Liver (tissue), 9 donors: ENCODE data around the gene NR1D1. TPM values are rescaled to one million over a fixed set of nuclear protein-coding genes. Genes with fewer than 3 reads are reported as not detected.

ENCODE experiments used
- DNase-seq: peaks from one replicate; pipeline ENCODE4 v3.0.0-alpha.2; 2017; ENCODE audit warnings: low spot score
- H3K27ac ChIP-seq, 2 donors: one replicate each; pipeline ENCODE4 v1.7.0; 2013; ENCODE audit warnings: inconsistent platforms in 2 of 2, low read length in 2 of 2, control low read depth in 1 of 2, low read depth in 1 of 2, mild to moderate bottlenecking in 1 of 2
- H3K27me3 ChIP-seq, 4 donors: one replicate each; pipeline versions ENCODE4 v1.6.1 to v1.7.0; 2013; ENCODE audit warnings: low read length in 3 of 4, inconsistent platforms in 1 of 4, mild to moderate bottlenecking in 1 of 4, moderate library complexity in 1 of 4; ENCODE audit not compliant: control insufficient read depth in 4 of 4, insufficient read depth in 4 of 4
- H3K36me3 ChIP-seq, 4 donors: one replicate each; pipeline versions ENCODE4 v1.6.1 to v1.7.0; 2013; ENCODE audit warnings: low read length in 3 of 4, mild to moderate bottlenecking in 3 of 4, low read depth in 1 of 4, moderate library complexity in 1 of 4; ENCODE audit not compliant: control insufficient read depth in 4 of 4, insufficient read depth in 3 of 4
- H3K4me1 ChIP-seq, 4 donors: one replicate each; pipeline versions ENCODE4 v1.6.1 to v1.7.0; 2013; ENCODE audit warnings: low read length in 3 of 4, mild to moderate bottlenecking in 3 of 4, moderate library complexity in 1 of 4; ENCODE audit not compliant: control insufficient read depth in 4 of 4, insufficient read depth in 4 of 4
- H3K4me3 ChIP-seq, 3 donors: one replicate each; pipeline versions ENCODE4 v1.6.1 to v1.7.0; 2013; ENCODE audit warnings: low read length in 3 of 3, control low read depth in 1 of 3, low read depth in 1 of 3, mild to moderate bottlenecking in 1 of 3
- H3K9ac ChIP-seq, 2 donors: one replicate each; pipeline ENCODE4 v1.7.0; 2013; ENCODE audit warnings: low read length in 2 of 2, mild to moderate bottlenecking in 2 of 2, moderate library complexity in 2 of 2, control low read depth in 1 of 2, low read depth in 1 of 2
- H3K9me3 ChIP-seq, 4 donors: one replicate each; pipeline versions ENCODE4 v1.6.1 to v1.7.0; 2013; ENCODE audit warnings: low read length in 3 of 4; ENCODE audit not compliant: control insufficient read depth in 4 of 4
- ATF3 ChIP-seq: IDR thresholded peaks from 2 replicates; pipeline ENCODE4 v1.6.1; 2016; ENCODE audit warnings: antibody characterized with exemption
- CTCF ChIP-seq: fragments of 150-350 bp; IDR thresholded peaks from 2 replicates; pipeline ENCODE4 v1.5.1; 2017; ENCODE audit warnings: improper control_type of control experiment, low read depth, low read length; ENCODE audit not compliant: missing input control
- EGR1 ChIP-seq, 2 donors: IDR thresholded peaks; 2 replicates each; pipeline ENCODE4 v1.6.1; 2016 to 2018; ENCODE audit warnings: antibody characterized with exemption in 2 of 2, low read depth in 2 of 2
- FOXA1 ChIP-seq: IDR thresholded peaks from 2 replicates; pipeline ENCODE4 v1.6.1; 2016; ENCODE audit warnings: antibody characterized with exemption
- FOXA2 ChIP-seq: IDR thresholded peaks from 2 replicates; pipeline ENCODE4 v1.6.1; 2016; ENCODE audit warnings: antibody characterized with exemption
- GABPA ChIP-seq, 2 donors: IDR thresholded peaks in 1 of 2; conservative IDR thresholded peaks in 1 of 2; 2 replicates each; pipeline ENCODE4 v1.6.1; 2016; ENCODE audit warnings: antibody characterized with exemption in 2 of 2, mild to moderate bottlenecking in 1 of 2, moderate library complexity in 1 of 2
- HNF4A ChIP-seq, 2 donors: conservative IDR thresholded peaks; 2 replicates each; pipeline ENCODE4 v1.6.1; 2016; ENCODE audit warnings: antibody characterized with exemption in 2 of 2, mild to moderate bottlenecking in 2 of 2
- HNF4G ChIP-seq: IDR thresholded peaks from 2 replicates; pipeline ENCODE4 v1.6.1; 2016; ENCODE audit warnings: antibody characterized with exemption
- JUND ChIP-seq, 2 donors: IDR thresholded peaks; 2 replicates each; pipeline ENCODE4 v1.6.1; 2016; ENCODE audit warnings: antibody characterized with exemption in 2 of 2
- MAX ChIP-seq: IDR thresholded peaks from 2 replicates; pipeline ENCODE4 v1.6.1; 2016; ENCODE audit warnings: antibody characterized with exemption
- NR2F2 ChIP-seq: IDR thresholded peaks from 2 replicates; pipeline ENCODE4 v1.6.1; 2016; ENCODE audit warnings: antibody characterized with exemption
- RAD21 ChIP-seq, 2 donors: IDR thresholded peaks; 2 replicates each; pipeline ENCODE4 v1.6.1; 2016; ENCODE audit warnings: antibody characterized with exemption in 2 of 2, mild to moderate bottlenecking in 2 of 2
- REST ChIP-seq: IDR thresholded peaks from 2 replicates; pipeline ENCODE4 v1.6.1; 2016; ENCODE audit warnings: antibody characterized with exemption, mild to moderate bottlenecking
- RXRA ChIP-seq, 2 donors: IDR thresholded peaks; 2 replicates each; pipeline ENCODE4 v1.6.1; 2017 to 2018; ENCODE audit warnings: antibody characterized with exemption in 2 of 2, mild to moderate bottlenecking in 1 of 2
- SP1 ChIP-seq: IDR thresholded peaks from 2 replicates; pipeline ENCODE4 v1.6.1; 2018; ENCODE audit warnings: antibody characterized with exemption, mild to moderate bottlenecking
- TAF1 ChIP-seq: conservative IDR thresholded peaks from 2 replicates; pipeline ENCODE4 v1.6.1; 2016; ENCODE audit warnings: antibody characterized with exemption, mild to moderate bottlenecking
- YY1 ChIP-seq: IDR thresholded peaks from 2 replicates; pipeline ENCODE4 v1.6.1; 2016; ENCODE audit warnings: antibody characterized with exemption, mild to moderate bottlenecking
- ZBTB33 ChIP-seq: IDR thresholded peaks from 2 replicates; pipeline ENCODE4 v1.6.1; 2016; ENCODE audit warnings: antibody characterized with exemption
- WGBS: extraction: QIAGEN DNeasy Blood & Tissue Kit; methylation state at CpG from one replicate; pipeline ENCODE4 v1.1.7; 2013; 5-methylcytosine and 5-hydroxymethylcytosine counted together
- polyA plus RNA-seq, 2 donors: library from polyadenylated mRNA; stranded (reverse) in 1 of 2; unstranded in 1 of 2; fragments of 200-250 nt in 1 of 2; fragments of >200 nt in 1 of 2; fragmentation: Nextera tagmentation in 1 of 2; extraction: Ambion mirVana in 1 of 2; gene quantifications; one replicate each; pipeline versions ENCODE4 v1.2.1 to v1.2.3, GENCODE V29; 2013 to 2015
- total RNA-seq, 2 donors: library from RNA; depleted of rRNA; stranded (reverse); fragments of >200 nt; gene quantifications; one replicate each; pipeline ENCODE4 v1.2.3, GENCODE V29; 2014
- donor health status: healthy.
- donor health status: healthy.
- donor health status: healthy.
- donor health status: healthy.
- donor health status: healthy.

NR1D1 gene
- total and polyA plus RNA-seq, 4 donors: 0.84 to 13.7 (median 5.6) TPM

GRCh38 chr17:40068917-40069750 lies 31.3 kb downstream of the NR1D1 start:
- Histone ChIP-seq H3K4me1 (peaks cover 20 to 71% (median 47%) of the 10 kb centered on the region in 4 donors), H3K27me3 (no peaks in the 10 kb centered on the region), H3K9ac (peak overlapping the region in 1 of 2 donors; percentile 24), H3K36me3 (no peaks in the 10 kb centered on the region), H3K9me3 (no peaks in the 10 kb centered on the region), H3K4me3 (peak overlapping the region; percentile 18 to 28 (median 27)), H3K27ac (peak overlapping the region; percentile 1 to 50)
- no peak for TF ChIP-seq RAD21 (IDR thresholded peaks at IDR 0.05)
- TF ChIP-seq JUND (IDR thresholded peaks at IDR 0.05): no peak
- TF ChIP-seq FOXA2: no peak
- TF ChIP-seq SP1: peak; percentile 14
- TF ChIP-seq CTCF: no peak
- TF ChIP-seq RXRA (IDR thresholded peaks at IDR 0.05): peak in 1 of 2 donors; percentile 13
- TF ChIP-seq NR2F2: no peak
- TF ChIP-seq ATF3: no peak
- peak; percentile 5 for TF ChIP-seq FOXA1
- TF ChIP-seq ZBTB33: no peak
- TF ChIP-seq EGR1 (IDR thresholded peaks at IDR 0.05; ENCODE audit: low read depth in 2 of 2): no peak
- TF ChIP-seq TAF1: no peak
- 38% methylated on average over 14 of the region's 14 CpGs for WGBS
- DNase-seq: peak; percentile 70

GRCh38 chr17:40068584-40068916 lies 31.8 kb downstream of the NR1D1 start:
- no peaks in the 10 kb centered on the region for H3K36me3 ChIP-seq
- no peak for TF ChIP-seq GABPA (IDR thresholded peaks at IDR 0.05 in 1 of 2, conservative IDR thresholded peaks at IDR 0.05 in 1 of 2)
- no peak for TF ChIP-seq TAF1
- TF ChIP-seq HNF4G: no peak
- no peak for TF ChIP-seq YY1
- TF ChIP-seq ATF3: no peak
- no peak for TF ChIP-seq MAX
- no peak for TF ChIP-seq EGR1 (IDR thresholded peaks at IDR 0.05; ENCODE audit: low read depth in 2 of 2)
- no peak for TF ChIP-seq RXRA (IDR thresholded peaks at IDR 0.05)
- TF ChIP-seq HNF4A (conservative IDR thresholded peaks at IDR 0.05): no peak
- no peak for TF ChIP-seq NR2F2
- no peak for TF ChIP-seq FOXA1
- no peak for TF ChIP-seq RAD21 (IDR thresholded peaks at IDR 0.05)
- no peak for TF ChIP-seq REST
- peak overlapping the region; percentile 18 to 28 (median 27) for H3K4me3 ChIP-seq
- peak overlapping the region; percentile 1 to 36 for H3K27ac ChIP-seq
- DNase-seq: no peak
- no peaks in the 10 kb centered on the region for H3K9me3 ChIP-seq
- H3K9ac ChIP-seq: peak overlapping the region in 1 of 2 donors; percentile 24
- WGBS: 27% methylated on average over 5 of the region's 5 CpGs
- peaks cover 20 to 72% (median 53%) of the 10 kb centered on the region in 4 donors for H3K4me1 ChIP-seq
- no peaks in the 10 kb centered on the region for H3K27me3 ChIP-seq
